Transverse colon (tissue), 4 donors: ENCODE data around the gene KRT33A. TPM values are rescaled to one million over a fixed set of nuclear protein-coding genes. Genes with fewer than 3 reads are reported as not detected.
"Not testable (repeated sequence)": the region's sequence is repeated elsewhere in the genome, so short reads cannot be mapped to it uniquely, and the experiment has no call there.

Experiments
- DNase-seq: peaks from one replicate; pipeline ENCODE4 v3.0.0-alpha.2; 2019
- H3K27ac ChIP-seq, 4 donors: fragments of 200-600 bp; sonication (generic); 2 replicates each; pipeline ENCODE4 v1.5.1; 2016 to 2018; ENCODE audit warnings: inconsistent platforms in 4 of 4
- H3K27me3 ChIP-seq: fragments of 200-600 bp; sonication (generic); 2 replicates; pipeline ENCODE4 v1.5.1; 2017; ENCODE audit warnings: inconsistent platforms
- H3K36me3 ChIP-seq, 4 donors: fragments of 200-600 bp; sonication (generic); 2 replicates each; pipeline ENCODE4 v1.5.1; 2017 to 2019; ENCODE audit warnings: inconsistent platforms in 4 of 4
- H3K4me1 ChIP-seq, 4 donors: fragments of 200-600 bp; sonication (generic); 2 replicates each; pipeline ENCODE4 v1.5.1; 2017 to 2020; ENCODE audit warnings: inconsistent platforms in 4 of 4
- H3K4me3 ChIP-seq, 4 donors: fragments of 200-600 bp; sonication (generic); 1 replicate in 1 of 4; 2 replicates in 3 of 4; pipeline versions ENCODE4 v1.5.1 to v1.6.1; 2017 to 2019; ENCODE audit warnings: inconsistent platforms in 4 of 4
- H3K9me3 ChIP-seq, 2 donors: fragments of 200-600 bp; sonication (generic); 2 replicates each; pipeline ENCODE4 v1.5.1; 2017 to 2019; ENCODE audit warnings: inconsistent platforms in 2 of 2
- EP300 ChIP-seq: sonication (generic); formaldehyde crosslinking; IDR thresholded peaks from one replicate; pipeline ENCODE4 v1.6.1; 2017; ENCODE audit warnings: antibody characterized with exemption, low read depth
- POLR2A ChIP-seq: fragments of 450-650 bp; IDR thresholded peaks from one replicate; pipeline ENCODE4 v1.6.1; 2016; ENCODE audit warnings: antibody characterized with exemption, mild to moderate bottlenecking, moderate library complexity
- POLR2AphosphoS5 ChIP-seq, 3 donors: sonication (generic); formaldehyde crosslinking; IDR thresholded peaks; one replicate each; pipeline ENCODE4 v1.6.1; 2016; ENCODE audit warnings: antibody characterized with exemption in 3 of 3
- WGBS, 2 donors: methylation state at CpG; one replicate each; pipeline ENCODE4 v1.1.5; 2018; ENCODE audit warnings: low coverage in 1 of 2; 5-methylcytosine and 5-hydroxymethylcytosine counted together
- in situ Hi-C, 4 donors: fragments of 200-750 bp; cut with MboI; loops; one replicate each; pipeline versions ENCODE4 v1.15.0 to v1.15.1; 2017; ENCODE audit warnings: low sequenced_read_pairs in 3 of 4, low pct_ligation_motif_present in 1 of 4, low pct_unique_long_range_greater_than_20kb in 1 of 4
- intact Hi-C: fragments of 100-400 bp; cut with DNase I; formaldehyde crosslinking; loops from one replicate; pipeline ENCODE4 v1.15.1; 2023; ENCODE audit warnings: low total_unique reads
- total RNA-seq, 4 donors: library from RNA; depleted of rRNA; stranded (reverse); fragments of >200 nt; gene quantifications; one replicate each; pipeline ENCODE4 v1.1.0, GENCODE V29; 2016
- TF ChIP-seq, protein P1 (sequence below), 5 experiments: fragments of 200-600 bp in 3 of 5; fragments of 450-650 bp in 2 of 5; sonication (generic) in 3 of 5; IDR thresholded peaks; 1 replicate in 2 of 5; 2 replicates in 3 of 5; pipeline ENCODE4 v1.5.1; 2016 to 2017; ENCODE audit warnings: antibody characterized with exemption in 5 of 5, inconsistent platforms in 3 of 5, mild to moderate bottlenecking in 2 of 5, moderate library complexity in 1 of 5

Gene KRT33A
- total RNA-seq, 4 donors from 2014 or later, result not detected

DNA sequence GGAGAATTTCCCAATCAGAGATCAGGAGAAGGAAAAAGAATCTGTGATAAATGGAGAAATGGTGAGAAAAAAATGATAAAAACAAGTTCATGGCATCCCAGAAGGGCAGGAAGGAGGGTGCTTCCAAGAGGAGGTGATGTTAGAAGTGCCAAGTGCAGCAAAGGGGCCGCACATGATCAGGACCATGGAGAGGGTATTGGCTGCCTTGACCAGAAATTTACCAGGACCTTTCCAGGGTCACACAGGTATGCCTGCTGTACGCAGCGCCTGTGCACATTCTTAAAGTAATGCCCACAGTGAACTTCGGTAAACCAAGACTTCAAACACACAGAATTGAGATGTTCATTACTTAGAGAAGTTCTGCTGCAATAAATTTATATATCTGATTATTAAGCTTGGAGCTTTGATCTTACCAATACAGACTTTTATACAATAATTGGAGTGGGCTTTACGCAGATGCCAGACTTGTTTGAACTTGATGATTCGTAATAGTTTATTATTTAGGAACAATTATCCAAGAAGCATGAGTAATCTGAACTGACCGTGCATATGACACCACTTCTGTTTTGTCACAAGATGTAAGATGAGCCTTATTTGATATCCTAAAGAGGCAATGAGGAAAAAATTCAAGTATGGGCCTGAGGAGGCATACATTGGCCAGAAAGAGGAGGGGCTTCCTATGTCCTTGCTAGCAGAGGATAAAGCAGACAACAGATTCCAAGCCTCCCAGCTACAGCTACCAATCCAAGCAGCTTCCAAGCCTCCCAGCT, 2.2 kb upstream of the KRT33A start:
- no peaks in the 10 kb centered on the region for H3K4me1 ChIP-seq
- TF ChIP-seq POLR2A, result no peak
- TF ChIP-seq POLR2AphosphoS5 (IDR thresholded peaks at IDR 0.05), result no peak
- TF ChIP-seq EP300, result no peak
- TF ChIP-seq, protein P1, sequence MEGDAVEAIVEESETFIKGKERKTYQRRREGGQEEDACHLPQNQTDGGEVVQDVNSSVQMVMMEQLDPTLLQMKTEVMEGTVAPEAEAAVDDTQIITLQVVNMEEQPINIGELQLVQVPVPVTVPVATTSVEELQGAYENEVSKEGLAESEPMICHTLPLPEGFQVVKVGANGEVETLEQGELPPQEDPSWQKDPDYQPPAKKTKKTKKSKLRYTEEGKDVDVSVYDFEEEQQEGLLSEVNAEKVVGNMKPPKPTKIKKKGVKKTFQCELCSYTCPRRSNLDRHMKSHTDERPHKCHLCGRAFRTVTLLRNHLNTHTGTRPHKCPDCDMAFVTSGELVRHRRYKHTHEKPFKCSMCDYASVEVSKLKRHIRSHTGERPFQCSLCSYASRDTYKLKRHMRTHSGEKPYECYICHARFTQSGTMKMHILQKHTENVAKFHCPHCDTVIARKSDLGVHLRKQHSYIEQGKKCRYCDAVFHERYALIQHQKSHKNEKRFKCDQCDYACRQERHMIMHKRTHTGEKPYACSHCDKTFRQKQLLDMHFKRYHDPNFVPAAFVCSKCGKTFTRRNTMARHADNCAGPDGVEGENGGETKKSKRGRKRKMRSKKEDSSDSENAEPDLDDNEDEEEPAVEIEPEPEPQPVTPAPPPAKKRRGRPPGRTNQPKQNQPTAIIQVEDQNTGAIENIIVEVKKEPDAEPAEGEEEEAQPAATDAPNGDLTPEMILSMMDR (IDR thresholded peaks at IDR 0.05), result no peak
- in situ Hi-C loops (loop anchor here in 1 of 4 donors (25.0 kb wide), 1 partner anchor 90 kb away; the partner anchor contains the start of genes KRTAP9-6 and KRTAP9-9), intact Hi-C loops (no loop called here)
- WGBS, 2 donors, result 82 to 87% methylated on average over 7 of the region's 7 CpGs
- H3K27ac ChIP-seq, result no peak overlapping the region
- peaks cover 0 to 4% of the 10 kb centered on the region in 2 donors for H3K9me3 ChIP-seq
- H3K36me3 ChIP-seq, result no peaks in the 10 kb centered on the region
- H3K4me3 ChIP-seq, result no peak overlapping the region
- H3K27me3 ChIP-seq, result peaks cover 23% of the 10 kb centered on the region
- DNase-seq, result no peak

DNA sequence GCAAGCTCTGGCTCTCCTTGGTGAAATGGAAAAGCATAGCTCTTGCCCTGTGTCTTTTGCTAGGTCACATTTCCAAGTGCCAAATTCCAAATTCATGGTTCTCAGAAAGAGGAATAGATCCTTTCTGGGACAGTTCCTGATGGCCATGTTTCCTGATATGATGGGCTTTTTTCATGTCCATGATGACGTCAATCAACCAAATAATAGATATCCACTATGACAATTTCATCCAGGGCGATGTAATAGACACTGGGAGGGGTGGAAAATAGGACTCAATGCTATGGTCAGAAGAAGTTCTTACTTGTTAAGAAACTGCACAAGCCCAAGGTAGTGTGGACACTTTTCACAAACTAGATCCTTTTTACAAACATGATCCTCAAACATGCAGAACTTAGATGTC, 549 bp upstream of the KRT33A start:
- no peak for DNase-seq
- Histone ChIP-seq H3K9me3 (peaks cover 0 to 2% of the 10 kb centered on the region in 2 donors), H3K27ac (no peak overlapping the region), H3K36me3 (no peaks in the 10 kb centered on the region), H3K4me3 (no peak overlapping the region), H3K4me1 (no peaks in the 10 kb centered on the region), H3K27me3 (peaks cover 21% of the 10 kb centered on the region)
- TF ChIP-seq POLR2AphosphoS5 (IDR thresholded peaks at IDR 0.05) (no peak), EP300 (no peak), POLR2A (no peak)
- TF ChIP-seq, protein P1 (IDR thresholded peaks at IDR 0.05), result no peak
- in situ Hi-C loops, result loop anchor here in 1 of 4 donors (25.0 kb wide), 1 partner anchor 89 kb away; the partner anchor contains the start of genes KRTAP9-6 and KRTAP9-9
- WGBS, 2 donors, result 89 to 94% methylated on average over 2 of the region's 2 CpGs
- intact Hi-C loops, result no loop called here

DNA sequence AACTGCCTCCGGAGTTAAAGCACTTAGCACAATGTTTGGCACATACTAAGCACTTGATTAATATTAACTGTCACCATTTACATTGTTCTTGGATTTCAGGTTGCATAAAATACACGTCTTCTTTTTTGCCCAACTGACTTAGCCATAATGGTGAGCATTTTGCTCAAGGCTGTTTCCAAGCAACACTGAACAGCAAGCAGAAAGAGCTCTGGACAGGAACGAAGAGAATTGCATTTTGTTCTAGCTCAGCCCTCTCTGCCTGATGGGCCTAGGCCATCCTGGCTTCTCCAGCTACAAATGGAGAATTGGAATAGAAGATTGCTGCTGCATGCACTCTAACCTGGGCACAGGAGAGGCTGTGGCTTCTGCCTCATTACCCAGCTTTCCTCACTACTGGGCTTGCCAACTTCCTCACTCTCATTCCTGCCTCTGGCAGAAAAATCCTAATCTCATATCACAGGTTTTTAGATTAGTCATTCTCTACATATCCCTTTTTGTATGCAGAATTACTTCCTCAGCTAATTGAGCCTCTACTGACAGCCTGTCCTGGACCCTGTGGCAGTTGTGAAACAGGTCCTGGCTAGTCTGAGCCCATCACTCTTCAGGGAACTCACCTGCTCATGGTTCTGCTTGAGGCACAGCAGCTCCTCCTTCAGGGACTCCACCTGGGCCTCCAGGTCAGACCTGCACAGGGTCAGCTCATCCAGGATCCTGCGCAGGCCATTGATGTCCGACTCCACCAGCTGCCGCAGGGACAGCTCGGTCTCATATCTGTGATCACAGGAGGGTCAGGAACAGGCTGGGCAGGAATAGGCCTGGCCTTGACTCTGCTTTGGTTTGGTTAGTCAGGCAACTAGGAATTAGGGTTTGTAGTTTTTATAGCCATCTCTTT, 2.5 kb downstream of the KRT33A start:
- in situ Hi-C loops, result loop anchor here in 1 of 4 donors (25.0 kb wide), 1 partner anchor 536 kb away; the partner anchor contains the start of gene KRT10
- Histone ChIP-seq H3K4me3 (no peak overlapping the region), H3K27me3 (no peaks in the 10 kb centered on the region), H3K4me1 (no peaks in the 10 kb centered on the region), H3K27ac (no peak overlapping the region), H3K36me3 (no peaks in the 10 kb centered on the region), H3K9me3 (no peaks in the 10 kb centered on the region)
- 84 to 88% methylated on average over 5 to 7 of the region's 7 CpGs for WGBS, 2 donors
- intact Hi-C loops, result no loop called here
- no peak for TF ChIP-seq POLR2AphosphoS5 (IDR thresholded peaks at IDR 0.05)
- TF ChIP-seq, protein P1 (IDR thresholded peaks at IDR 0.05), result no peak
- TF ChIP-seq EP300, result no peak
- no peak for TF ChIP-seq POLR2A
- no peak for DNase-seq

DNA sequence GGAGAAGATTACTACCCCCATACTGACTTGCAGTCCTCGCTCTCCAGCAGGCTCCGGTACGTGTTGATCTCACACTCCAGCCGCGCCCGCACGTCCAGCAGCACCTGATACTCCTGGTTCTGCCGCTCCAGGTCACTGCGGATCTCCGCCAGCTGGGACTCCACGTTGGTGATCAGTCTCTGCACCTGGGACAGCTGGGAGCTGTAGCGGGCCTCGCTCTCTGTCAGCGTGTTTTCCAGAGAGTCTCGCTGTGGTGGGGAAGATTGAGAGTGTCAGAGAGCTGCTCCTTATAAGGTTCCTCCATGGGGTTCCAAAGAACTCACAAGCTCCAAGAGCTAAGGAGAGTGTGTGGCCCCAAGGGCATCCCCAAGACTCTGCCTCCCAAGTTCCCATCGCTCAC, 4.2 kb downstream of the KRT33A start:
- H3K9me3 ChIP-seq, intact Hi-C loops, H3K36me3 ChIP-seq, H3K27ac ChIP-seq, H3K4me1 ChIP-seq, H3K4me3 ChIP-seq, H3K27me3 ChIP-seq, DNase-seq: not testable (repeated sequence)
- WGBS, 2 donors, result 94% methylated on average over 3 to 15 of the region's 16 CpGs
- in situ Hi-C loops, result loop anchor here in 1 of 4 donors (25.0 kb wide), 1 partner anchor 534 kb away; the partner anchor contains the start of gene KRT10
